ENCODE data around the gene SEC61G. TPM values are rescaled to one million over a fixed set of nuclear protein-coding genes. Genes with fewer than 3 reads are reported as not detected.

SEC61G gene
- total RNA-seq, 1 donor from 2014 or later = 207 TPM

GRCh38 chr7:54764861-54765260, 5.8 kb upstream of the SEC61G start:
- no peak for DNase-seq (ENCODE audit: low read depth, low spot score)

DNA sequence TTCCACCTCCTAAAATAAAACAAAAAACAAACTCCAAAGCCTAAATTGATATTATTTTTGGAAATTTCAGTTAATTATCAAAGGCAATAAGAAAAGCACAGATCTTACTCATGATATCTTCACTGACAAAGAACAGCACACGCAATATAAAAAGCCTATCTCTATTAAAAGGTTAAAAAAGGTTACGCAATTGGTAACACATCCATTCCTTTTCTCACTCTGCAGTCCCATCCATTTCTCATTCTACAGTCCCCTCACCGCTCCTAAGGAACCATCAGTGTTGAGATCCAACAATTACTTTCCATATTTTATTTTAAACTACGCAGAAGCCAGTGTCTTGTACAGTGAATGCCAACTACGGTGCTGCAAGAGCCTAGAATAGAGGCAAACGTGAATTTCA, 1.3 kb downstream of the SEC61G start:
- no peak for DNase-seq (ENCODE audit: low read depth, low spot score)

GRCh38 chr7:54749200-54749599, 9.8 kb downstream of the SEC61G start:
- no peak for DNase-seq (ENCODE audit: low read depth, low spot score)

- no peak for DNase-seq (ENCODE audit: low read depth, low spot score)
These were observed 11.8 kb downstream of the SEC61G start for GRCh38 chr7:54747234-54747633.

DNA sequence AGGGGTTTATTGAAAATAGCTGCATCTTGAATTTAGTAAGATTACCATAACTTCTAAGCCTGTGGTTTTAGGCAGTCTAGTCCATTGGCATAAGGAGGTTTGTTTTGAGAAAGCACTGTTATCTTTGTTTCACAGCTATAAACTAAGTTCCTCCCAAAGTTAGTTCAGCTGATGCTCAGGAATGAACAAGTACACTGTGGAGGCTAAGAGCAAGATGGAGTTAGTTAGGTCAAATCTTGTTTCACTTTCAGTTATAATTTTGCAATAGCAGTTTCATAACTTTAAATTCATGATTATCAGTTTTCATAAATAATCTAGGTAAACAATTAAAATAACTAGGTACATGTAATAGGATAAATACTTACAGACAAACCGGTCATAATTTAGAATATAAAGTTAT, 15.4 kb downstream of the SEC61G start:
- DNase-seq (ENCODE audit: low read depth, low spot score) = no peak

GRCh38 chr7:54738737-54739136, 20.3 kb downstream of the SEC61G start:
- DNase-seq (ENCODE audit: low read depth, low spot score) = no peak

- DNase-seq (ENCODE audit: low read depth, low spot score) = no peak
These were observed 29.9 kb downstream of the SEC61G start for GRCh38 chr7:54729107-54729506.

DNA sequence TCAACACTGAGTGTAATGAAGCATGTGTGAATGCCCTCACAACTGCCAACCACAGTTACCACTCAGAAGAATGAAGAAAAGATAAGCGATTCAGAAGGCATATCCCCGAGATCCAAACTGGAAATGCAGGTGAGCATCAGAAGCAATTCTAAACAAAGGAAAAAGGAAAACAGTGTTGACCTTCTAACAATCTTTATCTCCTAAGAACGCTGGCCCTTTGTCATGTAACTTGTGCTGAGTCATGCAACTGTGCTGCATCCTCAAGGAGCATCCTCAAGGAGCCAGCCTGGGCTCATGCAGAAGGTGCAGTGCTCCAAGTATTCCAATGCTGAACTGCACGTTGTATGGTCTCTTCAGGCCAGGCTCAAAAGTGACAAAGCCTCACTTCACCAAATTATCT, 30.6 kb downstream of the SEC61G start:
- no peak for DNase-seq (ENCODE audit: low read depth, low spot score)

GRCh38 chr7:54725255-54725654, 33.8 kb downstream of the SEC61G start:
- no peak for DNase-seq (ENCODE audit: low read depth, low spot score)

DNA sequence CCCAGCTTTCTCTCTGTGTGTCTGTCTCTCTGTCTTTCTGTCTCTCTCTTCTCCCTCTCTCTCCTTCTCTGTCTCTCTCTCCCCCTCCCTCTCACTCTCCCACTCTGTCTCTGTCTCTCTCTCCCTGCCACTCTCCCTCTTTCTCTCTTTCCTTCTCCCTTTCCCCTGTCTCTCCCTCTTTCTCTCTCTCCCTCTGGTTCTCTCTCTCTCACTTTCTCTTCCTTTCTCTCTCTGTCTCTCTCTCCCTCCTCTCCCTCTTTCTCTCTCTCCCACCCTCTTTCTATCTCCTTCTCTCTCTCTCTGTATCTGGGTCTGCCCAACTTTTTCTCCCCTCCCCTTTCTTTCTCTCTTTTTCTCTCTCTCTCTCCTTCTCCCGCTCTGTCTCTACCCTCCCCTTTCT, 36.5 kb downstream of the SEC61G start:
- no peak for DNase-seq (ENCODE audit: low read depth, low spot score)

DNA sequence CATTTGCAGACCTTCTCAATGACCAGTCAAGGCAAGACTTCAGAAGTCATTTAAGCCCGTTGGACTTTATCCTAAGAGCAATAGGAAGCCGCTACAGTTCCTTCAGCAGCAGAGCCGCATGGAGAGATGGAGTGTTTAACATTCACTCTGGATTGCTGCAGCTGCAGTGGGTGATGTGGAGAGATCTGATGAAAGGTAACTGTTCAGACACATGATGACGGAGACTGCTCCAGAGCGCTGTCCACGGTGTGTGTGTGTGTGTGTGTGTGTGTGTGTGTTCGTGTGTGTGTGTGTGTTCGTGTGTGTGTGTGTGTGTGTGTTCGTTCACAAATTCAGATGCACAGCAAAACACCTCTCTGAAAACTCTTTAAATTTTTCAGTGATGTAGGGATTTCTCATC, 37.0 kb downstream of the SEC61G start:
- DNase-seq (ENCODE audit: low read depth, low spot score) = no peak

DNA sequence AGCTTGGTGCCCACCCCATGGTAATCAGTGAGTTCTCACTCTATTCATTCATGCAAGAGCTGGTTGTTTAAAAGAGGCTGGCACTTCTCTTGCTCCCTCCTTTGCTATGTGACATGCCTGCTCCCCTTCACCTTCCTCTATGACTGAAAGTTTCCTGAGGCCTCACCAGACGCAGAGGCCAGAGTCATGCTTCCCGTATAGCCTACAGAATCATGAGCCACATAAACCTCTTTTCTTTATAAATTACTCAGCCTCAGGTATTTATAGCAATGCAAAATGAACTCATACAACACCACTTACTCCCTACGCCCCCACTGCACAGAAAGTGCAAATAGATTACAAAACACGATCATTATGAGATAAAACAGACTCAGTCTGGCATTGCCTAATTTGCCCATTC, 39.0 kb downstream of the SEC61G start:
- DNase-seq (ENCODE audit: low read depth, low spot score) = no peak

GRCh38 chr7:54719425-54719824, 39.6 kb downstream of the SEC61G start:
- no peak for DNase-seq (ENCODE audit: low read depth, low spot score)

DNA sequence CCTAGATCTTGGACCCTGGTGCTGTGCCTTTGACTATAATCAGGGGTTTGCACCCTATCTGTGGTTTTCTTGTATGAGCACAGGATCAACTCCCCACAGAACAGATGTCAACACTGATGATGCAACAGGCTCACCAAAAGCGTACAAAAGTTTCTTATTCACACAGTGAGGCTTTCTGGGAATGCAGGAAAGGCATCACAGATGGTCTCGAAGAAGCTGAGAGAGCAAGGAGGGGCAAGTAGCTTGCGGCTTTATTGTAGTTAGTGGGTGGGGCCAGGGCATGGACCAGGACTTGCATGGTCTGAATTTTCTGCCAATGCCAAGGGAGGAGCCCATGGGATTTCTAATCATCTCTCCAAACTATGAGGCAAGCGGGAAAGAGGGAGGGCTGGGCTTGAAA, 46.2 kb downstream of the SEC61G start:
- no peak for DNase-seq (ENCODE audit: low read depth, low spot score)

GRCh38 chr7:54711900-54712595, 47.0 kb downstream of the SEC61G start:
- no peak for DNase-seq (ENCODE audit: low read depth, low spot score)

- no peak for DNase-seq (ENCODE audit: low read depth, low spot score)
These were observed 49.7 kb downstream of the SEC61G start for GRCh38 chr7:54709283-54709682.

GRCh38 chr7:54705436-54705835, 53.6 kb downstream of the SEC61G start:
- no peak for DNase-seq (ENCODE audit: low read depth, low spot score)

DNA sequence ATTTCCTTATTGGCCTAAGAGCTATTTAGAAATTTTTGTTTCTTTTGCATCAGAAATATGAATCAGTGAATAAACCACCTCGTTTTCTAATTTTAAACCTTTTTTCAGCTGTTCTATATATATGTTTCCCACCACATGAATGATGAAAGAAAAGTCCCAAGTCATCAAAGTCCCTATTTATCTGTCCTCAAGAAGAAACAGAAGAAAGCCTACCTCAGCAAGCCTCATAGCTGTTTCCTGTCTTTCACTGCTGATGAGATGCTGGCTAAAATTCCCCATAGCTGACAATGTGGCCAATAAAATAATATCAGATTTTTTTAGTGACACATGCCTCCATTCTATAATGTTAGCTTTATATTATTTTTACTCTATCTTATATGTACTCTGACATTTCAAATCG, 54.2 kb downstream of the SEC61G start:
- no peak for DNase-seq (ENCODE audit: low read depth, low spot score)

Other genes starting within 250 kb of the SEC61G start
- gene VSTM2A, start 216.8 kb downstream of the SEC61G start, total RNA-seq = not detected in 2 replicates

All from pulmonary artery endothelial cell (primary cell).